Subcutaneous abdominal adipose tissue (tissue), 5 donors: Measurements from ENCODE around the gene PARD3.
A peak's percentile ranks its signal among the peaks of the same experiment; 100 is the strongest.

Source experiments
- H3K27ac ChIP-seq: one replicate; pipeline ENCODE4 v1.7.0; 2013; ENCODE audit warnings: low read depth, mild to moderate bottlenecking, inconsistent platforms, low read length, moderate library complexity
- H3K27me3 ChIP-seq, 5 donors: one replicate each; pipeline ENCODE4 v1.7.0; 2013; ENCODE audit warnings: low read length in 5 of 5, inconsistent platforms in 1 of 5; ENCODE audit not compliant: control insufficient read depth in 5 of 5, insufficient read depth in 4 of 5
- H3K36me3 ChIP-seq, 5 donors: one replicate each; pipeline ENCODE4 v1.7.0; 2013; ENCODE audit warnings: low read length in 5 of 5; ENCODE audit not compliant: control insufficient read depth in 5 of 5, insufficient read depth in 5 of 5
- H3K4me1 ChIP-seq, 5 donors: one replicate each; pipeline ENCODE4 v1.7.0; 2013; ENCODE audit warnings: low read length in 5 of 5, mild to moderate bottlenecking in 3 of 5, moderate library complexity in 1 of 5; ENCODE audit not compliant: control insufficient read depth in 5 of 5, insufficient read depth in 5 of 5
- H3K4me3 ChIP-seq, 5 donors: one replicate each; pipeline ENCODE4 v1.7.0; 2013; ENCODE audit warnings: low read length in 5 of 5, low read depth in 1 of 5
- H3K9ac ChIP-seq, 5 donors: one replicate each; pipeline ENCODE4 v1.7.0; 2013; ENCODE audit warnings: low read length in 5 of 5, mild to moderate bottlenecking in 4 of 5, moderate library complexity in 3 of 5
- H3K9me3 ChIP-seq, 5 donors: one replicate each; pipeline ENCODE4 v1.7.0; 2013; ENCODE audit warnings: low read length in 5 of 5; ENCODE audit not compliant: control insufficient read depth in 5 of 5
- donor health status: healthy.
- donor health status: healthy.
- donor health status: healthy.
- donor health status: healthy.
- donor health status: healthy.

Gene PARD3

GRCh38 chr10:34102893-34103506, 712.1 kb downstream of the PARD3 start:
- H3K27ac ChIP-seq = peak overlapping the region; percentile 77
- H3K27me3 ChIP-seq = no peaks in the 10 kb centered on the region
- H3K36me3 ChIP-seq = no peaks in the 10 kb centered on the region
- H3K9me3 ChIP-seq = peaks cover 0 to 8% (median 3%) of the 10 kb centered on the region in 5 donors
- H3K9ac ChIP-seq = peak overlapping the region in 3 of 5 donors; percentile 58 to 78 (median 63)
- H3K4me1 ChIP-seq = peaks cover 7 to 21% (median 18%) of the 10 kb centered on the region in 5 donors
- H3K4me3 ChIP-seq = no peak overlapping the region

DNA sequence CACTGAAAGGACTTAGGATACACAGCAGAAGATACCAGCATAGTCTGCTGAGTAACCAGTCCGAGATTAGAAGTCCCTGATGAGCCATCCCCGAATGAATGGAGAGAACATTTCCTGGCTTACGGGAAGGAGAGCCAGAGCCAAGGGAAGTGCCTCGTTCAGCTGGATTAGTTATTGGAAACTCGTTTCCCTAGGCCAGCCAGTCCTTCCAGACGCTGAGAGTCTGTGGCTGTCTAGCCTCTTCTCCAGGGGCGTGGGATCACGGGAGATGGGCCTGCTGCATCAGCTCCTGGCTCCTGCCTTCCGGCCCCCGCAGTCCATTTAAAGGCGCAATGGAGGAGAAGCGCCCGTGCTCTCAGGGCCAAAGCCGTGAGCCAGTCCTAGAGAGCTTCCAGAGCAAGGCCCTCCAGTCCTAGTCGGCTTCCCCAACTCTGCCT, 712.8 kb downstream of the PARD3 start:
- H3K9me3 ChIP-seq = peaks cover 0 to 8% (median 3%) of the 10 kb centered on the region in 5 donors
- no peaks in the 10 kb centered on the region for H3K36me3 ChIP-seq
- peaks cover 7 to 21% (median 18%) of the 10 kb centered on the region in 5 donors for H3K4me1 ChIP-seq
- H3K27ac ChIP-seq = peak overlapping the region; percentile 77
- H3K27me3 ChIP-seq = no peaks in the 10 kb centered on the region
- H3K4me3 ChIP-seq = peak overlapping the region in 3 of 5 donors; percentile 3 to 53 (median 35)
- H3K9ac ChIP-seq = peak overlapping the region in 4 of 5 donors; percentile 2 to 78 (median 60)

DNA sequence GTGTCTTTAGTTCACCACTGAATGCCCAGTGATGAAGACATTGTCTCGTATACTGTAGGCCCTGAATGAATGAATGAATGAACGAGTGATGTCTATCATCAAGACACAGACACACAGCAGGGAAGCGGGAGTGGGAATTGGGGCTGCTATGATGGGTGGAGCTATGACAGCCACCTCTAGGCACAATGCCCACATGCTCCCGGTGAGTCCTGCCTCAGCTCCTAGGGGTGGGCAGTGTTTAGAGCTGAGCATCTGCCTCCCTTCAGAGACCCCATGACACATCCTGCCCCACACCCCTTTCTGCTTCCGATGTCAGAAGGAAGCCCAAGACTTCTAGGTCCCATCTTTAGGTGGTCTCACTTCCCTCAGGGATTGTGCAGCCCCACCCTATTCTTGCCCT, 714.1 kb downstream of the PARD3 start:
- no peak overlapping the region for H3K9ac ChIP-seq
- no peak overlapping the region for H3K27ac ChIP-seq
- H3K27me3 ChIP-seq = no peaks in the 10 kb centered on the region
- no peak overlapping the region for H3K4me3 ChIP-seq
- peaks cover 7 to 21% (median 18%) of the 10 kb centered on the region in 5 donors for H3K4me1 ChIP-seq
- no peaks in the 10 kb centered on the region for H3K36me3 ChIP-seq
- H3K9me3 ChIP-seq = peaks cover 0 to 11% (median 3%) of the 10 kb centered on the region in 5 donors

- H3K4me1 ChIP-seq = peaks cover 7 to 21% (median 18%) of the 10 kb centered on the region in 5 donors
These were observed 716.1 kb downstream of the PARD3 start for GRCh38 chr10:34098821-34099567.

DNA sequence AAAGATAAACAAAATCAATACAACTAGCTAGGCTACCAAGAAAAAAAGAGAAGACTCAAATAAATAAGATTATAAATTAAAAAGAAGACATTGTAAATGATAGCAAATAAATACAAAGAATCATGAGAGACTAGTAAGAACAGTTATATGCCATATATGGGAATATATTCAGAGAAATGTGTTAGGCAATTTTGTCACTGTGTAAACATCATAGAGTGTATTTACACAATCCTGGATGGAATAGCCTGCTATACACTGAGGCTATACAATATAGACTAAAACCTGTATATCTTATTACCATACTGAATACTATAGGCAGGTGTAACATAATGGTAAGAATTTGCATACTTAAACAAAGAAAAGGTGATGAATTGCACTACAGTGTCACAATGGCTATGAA, 717.4 kb downstream of the PARD3 start:
- Histone ChIP-seq H3K9ac (no peak overlapping the region), H3K27me3 (no peaks in the 10 kb centered on the region), H3K27ac (no peak overlapping the region), H3K9me3 (peaks cover 5 to 28% (median 19%) of the 10 kb centered on the region in 5 donors), H3K36me3 (no peaks in the 10 kb centered on the region), H3K4me1 (peaks cover 7 to 16% (median 12%) of the 10 kb centered on the region in 5 donors), H3K4me3 (no peak overlapping the region)

More at GRCh38 chr10:34098821-34099567, 716.1 kb downstream of the PARD3 start:
- no peak overlapping the region for H3K9ac ChIP-seq
- no peaks in the 10 kb centered on the region for H3K27me3 ChIP-seq
- H3K27ac ChIP-seq = no peak overlapping the region
- H3K9me3 ChIP-seq = peaks cover 5 to 26% (median 18%) of the 10 kb centered on the region in 5 donors
- no peaks in the 10 kb centered on the region for H3K36me3 ChIP-seq
- H3K4me3 ChIP-seq = no peak overlapping the region

- Histone ChIP-seq H3K4me1 (no peaks in the 10 kb centered on the region), H3K36me3 (no peaks in the 10 kb centered on the region), H3K4me3 (no peak overlapping the region), H3K27me3 (no peaks in the 10 kb centered on the region), H3K9ac (no peak overlapping the region), H3K27ac (no peak overlapping the region), H3K9me3 (peaks cover 5 to 28% (median 19%) of the 10 kb centered on the region in 5 donors)
These were observed 720.1 kb downstream of the PARD3 start for GRCh38 chr10:34094961-34095360.

DNA sequence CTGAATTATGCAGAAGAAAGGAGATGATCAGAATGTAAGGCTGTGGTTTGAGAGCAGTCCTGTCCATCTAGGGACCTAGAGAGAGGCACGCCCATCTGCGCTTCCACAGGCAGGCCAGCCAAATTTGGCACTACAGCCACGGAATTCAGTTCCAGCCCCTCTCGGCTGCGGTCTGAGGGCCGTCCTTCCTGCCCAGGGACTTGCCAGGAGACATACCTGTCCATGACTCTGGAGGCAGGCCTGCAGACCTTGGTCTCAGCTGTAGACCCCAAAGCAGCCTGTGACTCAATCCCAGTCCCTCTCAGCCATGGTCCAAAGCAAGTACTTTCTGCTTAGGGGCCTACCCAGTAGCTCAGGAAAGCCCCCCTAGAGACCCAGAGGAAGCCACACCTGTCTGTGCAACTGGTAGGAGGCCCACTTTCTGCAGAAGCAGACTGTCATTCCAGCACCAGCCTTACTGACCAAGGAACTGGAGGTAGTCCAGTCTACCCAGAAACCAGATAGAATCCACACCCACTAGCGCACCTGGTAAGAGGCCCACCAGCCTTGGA, 720.9 kb downstream of the PARD3 start:
- H3K4me1 ChIP-seq = no peaks in the 10 kb centered on the region
- no peak overlapping the region for H3K27ac ChIP-seq
- no peaks in the 10 kb centered on the region for H3K27me3 ChIP-seq
- H3K9ac ChIP-seq = no peak overlapping the region
- H3K4me3 ChIP-seq = no peak overlapping the region
- H3K9me3 ChIP-seq = peaks cover 5 to 22% (median 16%) of the 10 kb centered on the region in 5 donors
- H3K36me3 ChIP-seq = no peaks in the 10 kb centered on the region

DNA sequence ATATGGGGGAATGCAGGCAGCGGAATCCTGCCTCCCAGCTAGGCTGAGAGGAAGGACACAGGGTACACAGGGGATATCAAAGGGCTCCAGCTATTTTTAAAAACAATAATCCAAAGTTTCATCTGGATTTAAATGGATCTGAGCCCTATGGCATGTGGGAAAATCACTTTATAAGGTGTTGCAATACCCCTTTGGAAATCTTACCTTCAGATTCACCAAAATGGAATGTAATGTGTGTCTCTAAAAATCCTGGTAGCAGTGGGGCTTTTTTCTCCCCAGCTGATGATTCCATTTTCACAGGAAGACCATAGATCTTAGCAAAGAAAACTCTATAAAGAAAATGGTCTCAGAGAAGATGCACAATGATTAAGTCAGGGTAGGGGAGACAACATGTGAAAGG, 722.2 kb downstream of the PARD3 start:
- Histone ChIP-seq H3K4me3 (no peak overlapping the region), H3K36me3 (no peaks in the 10 kb centered on the region), H3K9me3 (peaks cover 5 to 20% (median 16%) of the 10 kb centered on the region in 5 donors), H3K27me3 (no peaks in the 10 kb centered on the region), H3K4me1 (no peaks in the 10 kb centered on the region), H3K9ac (no peak overlapping the region), H3K27ac (no peak overlapping the region)

DNA sequence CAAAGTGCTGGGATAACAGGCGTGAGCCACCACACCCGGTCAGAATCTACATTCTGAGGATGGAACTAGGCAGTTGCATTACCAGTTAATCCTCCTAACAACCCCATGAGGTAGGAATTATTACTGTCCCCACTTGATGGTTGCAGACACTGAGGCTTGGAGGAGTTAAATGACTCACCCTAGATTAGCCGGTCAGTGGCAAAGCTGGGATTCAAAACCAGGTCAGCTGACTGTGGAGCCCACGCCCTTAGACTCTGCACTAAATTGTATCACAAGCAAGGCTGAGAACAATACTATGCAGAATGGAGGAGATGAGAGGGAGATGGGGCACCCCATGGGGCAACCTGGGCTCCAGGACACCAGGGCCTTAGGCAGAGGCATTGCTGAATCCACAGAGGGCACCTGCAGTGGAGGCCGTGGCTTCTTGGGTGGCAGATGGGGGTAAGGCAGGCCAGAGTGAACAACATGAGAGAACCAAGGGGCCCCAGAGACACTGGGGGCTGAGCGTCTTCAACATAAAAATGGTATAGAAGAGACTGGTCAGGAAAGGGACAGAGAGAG, 723.4 kb downstream of the PARD3 start:
- H3K9me3 ChIP-seq = peaks cover 5 to 20% (median 16%) of the 10 kb centered on the region in 5 donors
- no peaks in the 10 kb centered on the region for H3K4me1 ChIP-seq
- no peak overlapping the region for H3K27ac ChIP-seq
- H3K9ac ChIP-seq = no peak overlapping the region
- no peaks in the 10 kb centered on the region for H3K36me3 ChIP-seq
- H3K4me3 ChIP-seq = no peak overlapping the region
- no peaks in the 10 kb centered on the region for H3K27me3 ChIP-seq

DNA sequence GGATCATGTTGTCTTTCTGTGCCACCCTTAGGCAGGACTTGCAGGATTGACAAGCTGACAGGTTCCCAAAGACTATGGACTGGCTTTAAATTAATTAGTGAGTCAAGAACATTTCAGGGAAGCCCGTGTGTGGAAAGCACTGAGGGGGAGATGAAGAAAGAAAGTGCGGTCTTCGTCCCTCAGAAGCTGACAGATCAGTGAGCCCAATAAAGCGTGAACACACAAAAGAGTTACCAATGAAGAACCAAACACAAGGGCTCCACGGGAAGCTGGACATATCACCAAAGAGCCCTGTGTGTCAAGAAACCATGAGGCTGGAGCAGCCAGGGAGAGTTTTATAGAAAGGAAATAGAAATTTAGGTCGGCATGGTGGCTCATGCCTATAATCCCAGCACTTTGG, 725.8 kb downstream of the PARD3 start:
- Histone ChIP-seq H3K27ac (no peak overlapping the region), H3K9me3 (peaks cover 0 to 9% (median 3%) of the 10 kb centered on the region in 5 donors), H3K36me3 (no peaks in the 10 kb centered on the region), H3K27me3 (no peaks in the 10 kb centered on the region), H3K9ac (no peak overlapping the region), H3K4me3 (no peak overlapping the region), H3K4me1 (no peaks in the 10 kb centered on the region)
